IPS-20b (cell line): ENCODE data around the gene SH3BP2.

Experiments
- H3K27ac ChIP-seq: one replicate; pipeline ENCODE4 v1.5.1; 2013; ENCODE audit warnings: low read length
- H3K27me3 ChIP-seq: 2 replicates; pipeline ENCODE4 v1.6.1; 2013; ENCODE audit warnings: mild to moderate bottlenecking, low read length, inconsistent platforms; ENCODE audit not compliant: insufficient read depth
- H3K36me3 ChIP-seq: 2 replicates; pipeline ENCODE4 v1.6.1; 2013; ENCODE audit warnings: low read depth, mild to moderate bottlenecking, inconsistent platforms, low read length, moderate library complexity; ENCODE audit not compliant: insufficient read depth
- H3K4me1 ChIP-seq: 2 replicates; pipeline ENCODE4 v1.6.1; 2013; ENCODE audit warnings: mild to moderate bottlenecking, control low read depth, inconsistent platforms, low read length, moderate library complexity; ENCODE audit not compliant: insufficient read depth
- H3K4me3 ChIP-seq: 2 replicates; pipeline ENCODE4 v1.5.1; 2013; ENCODE audit warnings: mild to moderate bottlenecking, low read length, inconsistent platforms
- H3K9ac ChIP-seq: 2 replicates; pipeline ENCODE4 v1.6.1; 2013; ENCODE audit warnings: low read depth, mild to moderate bottlenecking, inconsistent platforms, low read length, moderate library complexity
- H3K9me3 ChIP-seq: 2 replicates; pipeline ENCODE4 v1.6.1; 2013; ENCODE audit warnings: mild to moderate bottlenecking, low read depth, low read length, inconsistent platforms; ENCODE audit not compliant: insufficient read depth

The SH3BP2 gene

GRCh38 chr4:2829933-2830451, 37.1 kb downstream of the SH3BP2 start:
- H3K4me1 ChIP-seq = no peaks in the 10 kb centered on the region
- H3K9ac ChIP-seq = no peak overlapping the region
- no peaks in the 10 kb centered on the region for H3K27me3 ChIP-seq
- H3K4me3 ChIP-seq = no peak overlapping the region
- no peaks in the 10 kb centered on the region for H3K9me3 ChIP-seq
- H3K36me3 ChIP-seq = peaks cover 74% of the 10 kb centered on the region
- no peak overlapping the region for H3K27ac ChIP-seq

DNA sequence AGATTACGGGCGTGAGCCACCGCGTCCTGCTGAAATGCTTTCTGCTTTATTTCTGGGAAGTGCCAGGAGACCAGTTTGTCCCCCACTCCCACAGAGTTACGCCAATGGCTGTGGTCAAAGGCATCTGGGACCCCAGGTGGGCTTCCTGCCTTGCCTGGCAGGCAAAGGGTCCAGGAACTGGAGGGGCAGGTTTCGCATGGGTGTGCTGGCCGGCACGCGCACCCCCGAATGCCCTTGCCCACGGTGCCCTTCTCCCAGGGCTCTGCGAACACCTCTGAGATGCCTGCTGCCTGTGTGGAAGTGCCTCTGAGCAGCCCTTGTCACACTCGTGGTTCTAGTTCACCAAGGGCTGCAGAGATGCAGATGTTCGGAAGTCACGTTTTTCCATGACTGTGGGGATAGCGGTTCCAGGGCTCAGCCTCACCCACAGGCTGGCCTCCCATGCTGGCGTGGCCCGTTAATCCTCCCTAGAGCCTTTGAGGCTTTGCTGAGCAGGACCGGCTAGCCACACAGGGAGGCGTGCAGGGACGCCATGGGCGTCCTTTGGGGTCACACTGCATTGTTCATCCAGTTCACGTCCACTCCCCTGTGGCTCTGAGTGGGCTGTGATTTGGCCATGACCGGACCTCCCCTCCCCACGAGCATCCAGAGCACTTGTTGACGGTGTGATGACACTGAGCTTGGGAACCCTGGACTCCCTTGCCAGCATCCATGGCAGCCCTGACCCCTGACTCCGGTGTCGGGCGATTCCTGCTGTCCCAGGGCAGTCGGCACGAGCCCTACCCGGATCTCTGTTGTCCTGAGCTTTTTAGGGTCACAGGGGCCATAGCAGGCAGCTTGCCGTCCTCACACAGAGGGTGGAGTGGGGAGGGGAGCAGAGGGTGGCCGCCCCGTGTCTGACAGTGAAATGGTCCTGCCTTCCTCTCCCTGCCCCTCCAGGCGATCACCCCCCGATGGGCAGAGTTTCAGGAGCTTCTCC, 38.0 kb downstream of the SH3BP2 start:
- H3K9ac ChIP-seq = no peak overlapping the region
- no peak overlapping the region for H3K4me3 ChIP-seq
- H3K36me3 ChIP-seq = peaks cover 66% of the 10 kb centered on the region
- H3K27ac ChIP-seq = no peak overlapping the region
- H3K27me3 ChIP-seq = no peaks in the 10 kb centered on the region
- no peaks in the 10 kb centered on the region for H3K4me1 ChIP-seq
- H3K9me3 ChIP-seq = no peaks in the 10 kb centered on the region

GRCh38 chr4:2831611-2832308, 38.9 kb downstream of the SH3BP2 start:
- Histone ChIP-seq H3K4me1 (no peaks in the 10 kb centered on the region), H3K27ac (no peak overlapping the region), H3K9me3 (no peaks in the 10 kb centered on the region), H3K4me3 (no peak overlapping the region), H3K27me3 (no peaks in the 10 kb centered on the region), H3K9ac (no peak overlapping the region), H3K36me3 (peaks cover 58% of the 10 kb centered on the region)

DNA sequence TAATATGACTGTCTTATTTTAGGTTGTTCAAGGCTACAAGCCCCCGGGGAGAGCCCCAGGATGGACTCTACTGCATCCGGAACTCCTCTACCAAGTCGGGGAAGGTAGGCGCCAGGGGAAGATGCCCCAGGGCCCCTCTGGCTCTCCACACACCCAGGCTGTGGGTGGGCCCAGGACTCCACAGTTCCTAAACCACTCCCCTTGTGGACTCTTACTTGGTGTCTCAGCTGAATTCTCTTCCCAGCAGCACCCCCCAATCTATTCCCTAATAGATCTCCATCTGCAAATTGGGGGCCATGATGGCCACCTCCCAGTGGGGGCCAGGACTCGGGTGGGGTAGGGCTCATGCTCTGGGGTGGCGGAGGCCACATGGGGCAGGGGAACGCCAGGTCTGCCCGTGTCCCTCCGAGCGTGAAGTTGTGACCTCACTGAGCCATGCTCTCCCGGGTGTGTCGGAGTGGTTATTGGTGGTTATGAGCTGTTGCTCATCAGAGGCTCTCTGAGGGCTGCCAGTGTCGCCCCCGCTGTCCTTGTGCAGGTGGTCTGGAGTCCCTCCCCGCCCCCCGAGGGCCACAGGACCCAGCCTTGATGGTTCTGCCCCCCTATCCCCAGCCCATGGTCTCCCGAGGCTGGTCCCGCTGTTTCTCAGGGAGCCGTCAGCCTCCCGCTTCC, 39.6 kb downstream of the SH3BP2 start:
- H3K4me1 ChIP-seq = no peaks in the 10 kb centered on the region; the same call in 1 of the 2 replicates
- no peak overlapping the region for H3K27ac ChIP-seq
- peaks cover 52% of the 10 kb centered on the region for H3K36me3 ChIP-seq
- no peaks in the 10 kb centered on the region for H3K9me3 ChIP-seq
- no peak overlapping the region for H3K9ac ChIP-seq
- no peaks in the 10 kb centered on the region for H3K27me3 ChIP-seq
- H3K4me3 ChIP-seq = no peak overlapping the region

DNA sequence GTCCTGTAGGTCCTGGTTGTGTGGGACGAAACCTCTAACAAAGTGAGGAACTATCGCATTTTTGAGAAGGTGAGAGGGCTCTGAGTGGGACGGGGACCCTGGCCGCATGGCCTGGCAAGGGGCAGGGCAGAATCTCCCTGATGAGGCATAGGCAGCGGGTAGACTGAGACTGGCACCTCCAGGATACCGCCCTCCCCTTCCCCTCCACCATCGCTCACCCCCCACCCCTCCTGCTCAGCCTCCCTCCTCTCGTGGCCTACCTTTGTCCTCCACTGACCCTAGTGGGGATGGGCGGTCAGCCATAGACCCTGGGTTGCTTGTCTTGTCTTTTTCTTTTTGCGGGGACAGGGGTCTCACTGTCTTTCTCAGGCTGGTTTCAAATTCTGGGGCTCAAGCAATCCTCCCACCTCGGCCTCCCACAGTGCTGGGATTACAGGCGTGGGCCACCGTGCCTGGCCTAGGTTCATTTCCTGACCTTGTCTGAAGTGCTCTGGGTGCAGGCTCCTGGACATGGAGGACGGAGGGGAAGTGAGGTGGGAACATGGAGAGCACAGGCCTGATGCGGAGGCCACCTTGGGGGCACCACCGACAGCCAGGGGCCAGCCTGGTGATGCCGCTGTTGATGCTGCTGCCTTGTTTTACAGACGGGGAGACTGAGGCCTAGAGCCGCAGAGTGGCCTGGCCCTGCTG, 40.2 kb downstream of the SH3BP2 start:
- no peak overlapping the region for H3K4me3 ChIP-seq
- H3K27me3 ChIP-seq = no peaks in the 10 kb centered on the region
- H3K4me1 ChIP-seq = no peaks in the 10 kb centered on the region; the same call in 1 of the 2 replicates
- H3K27ac ChIP-seq = no peak overlapping the region
- H3K36me3 ChIP-seq = peaks cover 47% of the 10 kb centered on the region
- H3K9ac ChIP-seq = no peak overlapping the region
- no peaks in the 10 kb centered on the region for H3K9me3 ChIP-seq

DNA sequence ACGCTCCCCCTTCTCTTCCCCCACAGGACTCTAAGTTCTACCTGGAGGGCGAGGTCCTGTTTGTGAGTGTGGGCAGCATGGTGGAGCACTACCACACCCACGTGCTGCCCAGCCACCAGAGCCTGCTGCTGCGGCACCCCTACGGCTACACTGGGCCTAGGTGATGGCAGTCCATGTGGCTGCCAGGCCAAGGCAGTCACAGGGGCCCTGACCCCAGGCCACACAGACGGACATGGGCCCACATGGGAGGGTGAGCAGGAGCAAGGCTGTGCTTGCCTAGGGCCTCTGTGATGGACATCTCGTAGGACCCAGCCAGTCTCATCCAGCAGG, 40.8 kb downstream of the SH3BP2 start:
- Histone ChIP-seq H3K9ac (no peak overlapping the region), H3K27me3 (no peaks in the 10 kb centered on the region), H3K4me3 (no peak overlapping the region), H3K4me1 (no peaks in the 10 kb centered on the region; the same call in 1 of the 2 replicates), H3K27ac (no peak overlapping the region), H3K36me3 (peaks cover 44% of the 10 kb centered on the region), H3K9me3 (no peaks in the 10 kb centered on the region)

DNA sequence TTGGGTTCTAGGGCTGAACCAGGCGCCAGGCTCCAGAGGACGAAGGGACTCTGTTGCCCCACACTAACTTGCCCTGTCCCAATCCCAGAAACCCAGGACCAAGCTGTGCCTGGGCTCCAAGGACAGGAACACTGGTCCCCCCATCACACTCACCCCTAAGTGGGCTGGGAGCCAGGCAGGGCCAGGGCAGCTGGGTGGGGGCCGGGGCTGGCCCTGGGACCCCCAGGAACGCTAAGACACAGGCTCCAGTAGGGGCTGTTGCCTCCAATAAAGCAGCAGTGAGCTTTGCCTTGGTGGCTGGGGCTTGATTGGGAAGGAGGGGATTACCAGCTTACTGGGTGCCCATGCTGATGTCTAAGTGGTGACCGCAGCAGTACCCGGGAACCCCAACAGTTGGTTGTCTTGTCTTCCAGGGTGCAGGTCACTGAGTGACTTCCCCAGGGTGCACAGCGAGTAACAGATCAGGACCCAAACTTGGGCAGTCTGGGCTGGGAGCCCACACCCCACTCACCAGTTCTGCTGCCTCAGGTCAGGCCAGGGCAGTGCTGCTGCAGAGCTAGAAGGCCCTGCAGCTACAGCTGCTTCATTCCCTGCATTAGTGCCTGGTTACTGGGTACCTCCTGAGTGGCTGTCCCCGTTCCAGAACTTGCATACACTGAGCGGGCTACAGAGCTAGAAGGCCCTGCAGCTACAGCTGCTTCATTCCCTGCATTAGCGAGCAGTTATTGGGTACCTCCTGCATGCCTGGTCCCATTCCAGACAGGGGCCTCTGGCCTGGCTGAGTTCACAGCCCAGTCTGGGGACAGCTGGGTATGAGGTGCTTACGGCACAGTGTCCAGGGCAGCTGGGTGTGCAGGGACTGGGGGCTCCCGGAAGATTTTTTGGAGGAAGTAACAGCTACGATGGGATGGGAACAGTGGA, 41.4 kb downstream of the SH3BP2 start:
- Histone ChIP-seq H3K9ac (no peak overlapping the region), H3K4me1 (no peaks in the 10 kb centered on the region; the same call in 1 of the 2 replicates), H3K4me3 (no peak overlapping the region), H3K9me3 (no peaks in the 10 kb centered on the region), H3K36me3 (peaks cover 39% of the 10 kb centered on the region), H3K27ac (no peak overlapping the region), H3K27me3 (no peaks in the 10 kb centered on the region)

GRCh38 chr4:2835978-2836377, 43.1 kb downstream of the SH3BP2 start:
- Histone ChIP-seq H3K36me3 (peaks cover 34% of the 10 kb centered on the region), H3K9me3 (peaks cover 4% of the 10 kb centered on the region; the same call in 1 of the 2 replicates), H3K9ac (no peak overlapping the region), H3K4me3 (no peak overlapping the region), H3K27ac (no peak overlapping the region), H3K4me1 (no peaks in the 10 kb centered on the region; the same call in 1 of the 2 replicates), H3K27me3 (no peaks in the 10 kb centered on the region)

DNA sequence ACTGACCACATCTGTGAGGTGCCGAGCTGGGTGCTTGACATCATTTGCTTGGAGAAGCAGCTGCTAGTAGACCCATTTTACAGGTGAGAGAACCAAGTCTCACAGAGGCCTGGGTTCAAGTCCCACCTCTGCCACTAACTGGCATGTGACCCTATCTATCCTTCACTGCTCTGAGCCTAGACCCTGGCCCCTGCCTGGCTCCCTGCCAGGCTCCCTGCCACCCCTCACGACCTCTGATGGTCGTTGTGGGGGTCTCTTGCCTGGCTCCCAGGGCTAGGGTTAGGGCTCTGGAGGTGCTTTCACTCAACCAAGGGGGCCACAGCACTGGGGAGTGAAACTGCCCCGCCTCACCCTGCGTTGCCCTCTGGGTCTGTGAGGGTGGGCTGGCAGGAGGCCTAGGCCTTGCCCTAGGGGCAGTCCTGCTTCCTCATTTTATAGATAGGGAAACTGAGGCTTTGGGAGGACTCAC, 43.5 kb downstream of the SH3BP2 start:
- no peak overlapping the region for H3K27ac ChIP-seq
- H3K27me3 ChIP-seq = no peaks in the 10 kb centered on the region
- H3K9me3 ChIP-seq = peaks cover 4% of the 10 kb centered on the region; the same call in 1 of the 2 replicates
- peaks cover 30% of the 10 kb centered on the region for H3K36me3 ChIP-seq
- no peak overlapping the region for H3K4me3 ChIP-seq
- no peaks in the 10 kb centered on the region; the same call in 1 of the 2 replicates for H3K4me1 ChIP-seq
- H3K9ac ChIP-seq = no peak overlapping the region

- H3K27me3 ChIP-seq = no peaks in the 10 kb centered on the region
- no peak overlapping the region for H3K27ac ChIP-seq
- H3K4me1 ChIP-seq = no peaks in the 10 kb centered on the region; the same call in 1 of the 2 replicates
- peaks cover 4% of the 10 kb centered on the region; the same call in 1 of the 2 replicates for H3K9me3 ChIP-seq
- H3K9ac ChIP-seq = no peak overlapping the region
- H3K4me3 ChIP-seq = no peak overlapping the region
- H3K36me3 ChIP-seq = peaks cover 22% of the 10 kb centered on the region
These were observed 44.4 kb downstream of the SH3BP2 start for GRCh38 chr4:2837110-2837903.
